Lower leg skin (tissue), 4 donors: ENCODE data around the gene MRPL33. TPM values are rescaled to one million over a fixed set of nuclear protein-coding genes. Genes with fewer than 3 reads are reported as not detected.
"Not testable (repeated sequence)": the region's sequence is repeated elsewhere in the genome, so short reads cannot be mapped to it uniquely, and the experiment has no call there.

Experiments
- DNase-seq, 2 donors: peaks; one replicate each; pipeline ENCODE4 v3.0.0-alpha.2; 2019; ENCODE audit warnings: low spot score in 2 of 2
- H3K4me3 ChIP-seq: fragments of 200-600 bp; sonication (generic); 2 replicates; pipeline ENCODE4 v1.5.1; 2017; ENCODE audit warnings: mild to moderate bottlenecking, low read depth; ENCODE audit not compliant: poor library complexity, severe bottlenecking
- CTCF ChIP-seq, 3 donors: fragments of 450-650 bp; IDR thresholded peaks; one replicate each; pipeline ENCODE4 v1.5.1; 2016; ENCODE audit warnings: antibody characterized with exemption in 3 of 3, mild to moderate bottlenecking in 3 of 3, moderate library complexity in 2 of 3
- POLR2A ChIP-seq, 2 donors: fragments of 450-650 bp; IDR thresholded peaks; one replicate each; pipeline ENCODE4 v1.6.1; 2016 to 2017; ENCODE audit warnings: antibody characterized with exemption in 2 of 2, mild to moderate bottlenecking in 1 of 2, moderate library complexity in 1 of 2
- WGBS, 2 donors: methylation state at CpG; one replicate each; pipeline ENCODE4 v1.1.5; 2018; 5-methylcytosine and 5-hydroxymethylcytosine counted together
- intact Hi-C: fragments of 100-400 bp; cut with DNase I; formaldehyde crosslinking; loops from one replicate; pipeline ENCODE4 v1.15.0; 2023; ENCODE audit warnings: low total_unique reads
- total RNA-seq, 4 donors: library from RNA; depleted of rRNA; stranded (reverse); fragments of >200 nt; gene quantifications; one replicate each; pipeline ENCODE4 v1.1.0, GENCODE V29; 2016

The MRPL33 gene
- total RNA-seq, 4 donors from 2014 or later, result 43.3 to 64.9 (median 54.5) TPM

- no peak overlapping the region for H3K4me3 ChIP-seq
- intact Hi-C loops, result no loop called here
- peak in 1 of 2 donors; percentile 85 for DNase-seq
- TF ChIP-seq CTCF (IDR thresholded peaks at IDR 0.05) (no peak), POLR2A (IDR thresholded peaks at IDR 0.05) (no peak)
- WGBS, 2 donors, result 65 to 73% methylated on average over 7 of the region's 7 CpGs
Observed at GRCh38 chr2:27737676-27738348, 33.7 kb upstream of the MRPL33 start.

GRCh38 chr2:27738349-27739057, 33.0 kb upstream of the MRPL33 start:
- no peak overlapping the region for H3K4me3 ChIP-seq
- DNase-seq, result peak in 1 of 2 donors; percentile 32
- WGBS, 2 donors, result 93% methylated on average over 13 of the region's 13 CpGs
- intact Hi-C loops, result no loop called here
- no peak for TF ChIP-seq CTCF (IDR thresholded peaks at IDR 0.05)
- TF ChIP-seq POLR2A (IDR thresholded peaks at IDR 0.05), result no peak

GRCh38 chr2:27739058-27739373, 32.5 kb upstream of the MRPL33 start:
- DNase-seq, result no peak
- no peak overlapping the region for H3K4me3 ChIP-seq
- TF ChIP-seq CTCF (IDR thresholded peaks at IDR 0.05) (no peak), POLR2A (IDR thresholded peaks at IDR 0.05) (no peak)
- WGBS, 2 donors, result 96 to 97% methylated on average over 4 of the region's 4 CpGs
- intact Hi-C loops, result no loop called here

GRCh38 chr2:27741673-27742072, 29.8 kb upstream of the MRPL33 start:
- TF ChIP-seq CTCF (IDR thresholded peaks at IDR 0.05), result no peak
- TF ChIP-seq POLR2A (IDR thresholded peaks at IDR 0.05), result no peak
- no peak for DNase-seq
- 44 to 51% methylated on average over 3 of the region's 3 CpGs for WGBS, 2 donors
- intact Hi-C loops, result no loop called here
- no peak overlapping the region for H3K4me3 ChIP-seq

- TF ChIP-seq CTCF (IDR thresholded peaks at IDR 0.05) (no peak), POLR2A (IDR thresholded peaks at IDR 0.05) (no peak)
- WGBS, 2 donors, result 95 to 99% methylated on average over 9 of the region's 9 CpGs
- intact Hi-C loops, result no loop called here
Observed at GRCh38 chr2:27742571-27742970, 28.9 kb upstream of the MRPL33 start.

GRCh38 chr2:27745494-27745893, 26.0 kb upstream of the MRPL33 start:
- intact Hi-C loops, H3K4me3 ChIP-seq, DNase-seq: not testable (repeated sequence)

More at GRCh38 chr2:27742571-27742970, 28.9 kb upstream of the MRPL33 start:
- no peak overlapping the region for H3K4me3 ChIP-seq
- no peak for DNase-seq
